CD14-positive monocyte (primary cell): ENCODE measurements around the gene DLGAP1. TPM values are rescaled to one million over a fixed set of nuclear protein-coding genes. Genes with fewer than 3 reads are reported as not detected.

Experiments
- DNase-seq, 3 donors: peaks; one replicate each; pipeline ENCODE4 v3.0.0-alpha.2; 2011 to 2022
- H2AFZ ChIP-seq: 2 replicates; pipeline ENCODE4 v1.6.0; 2012; ENCODE audit warnings: mild to moderate bottlenecking, low read depth, low read length, inconsistent platforms; ENCODE audit not compliant: insufficient read depth, poor library complexity, severe bottlenecking
- H3K27ac ChIP-seq, 2 donors: 1 replicate in 1 of 2; 2 replicates in 1 of 2; pipeline ENCODE4 v1.5.1; 2012 to 2013; ENCODE audit warnings: low read length in 2 of 2, control low read depth in 1 of 2, inconsistent platforms in 1 of 2, low read depth in 1 of 2, mild to moderate bottlenecking in 1 of 2
- H3K27me3 ChIP-seq, 2 donors: one replicate each; pipeline versions ENCODE4 v1.6.0 to v1.6.1; 2011 to 2013; ENCODE audit warnings: low read length in 2 of 2; ENCODE audit not compliant: control insufficient read depth in 2 of 2, insufficient read depth in 2 of 2
- H3K36me3 ChIP-seq, 2 donors: replicated peaks in 1 of 2; 1 replicate in 1 of 2; 2 replicates in 1 of 2; pipeline versions ENCODE4 v1.5.1 to v1.6.1; 2012 to 2013; ENCODE audit warnings: low read length in 2 of 2, control low read depth in 1 of 2, inconsistent platforms in 1 of 2, mild to moderate bottlenecking in 1 of 2; ENCODE audit not compliant: insufficient read depth in 2 of 2, control insufficient read depth in 1 of 2
- H3K4me1 ChIP-seq, 2 donors: 1 replicate in 1 of 2; 2 replicates in 1 of 2; pipeline versions ENCODE4 v1.5.1 to v1.6.1; 2012 to 2013; ENCODE audit warnings: low read length in 2 of 2, control low read depth in 1 of 2, inconsistent platforms in 1 of 2, mild to moderate bottlenecking in 1 of 2, moderate library complexity in 1 of 2; ENCODE audit not compliant: insufficient read depth in 2 of 2, control insufficient read depth in 1 of 2
- H3K4me2 ChIP-seq: replicated peaks from 2 replicates; pipeline ENCODE3; 2012; ENCODE audit warnings: low read length, moderate library complexity, mild to moderate bottlenecking; ENCODE audit not compliant: poor library complexity, severe bottlenecking; ENCODE audit errors: extremely low read depth
- H3K4me3 ChIP-seq, 3 experiments: fragments of 200-600 bp in 1 of 3; sonication (generic) in 1 of 3; replicated peaks in 1 of 3; 1 replicate in 2 of 3; 2 replicates in 1 of 3; pipeline ENCODE4 v1.5.1; 2011 to 2013; ENCODE audit warnings: low read length in 3 of 3, mild to moderate bottlenecking in 3 of 3, control low read depth in 2 of 3, low read depth in 2 of 3, inconsistent platforms in 1 of 3, moderate library complexity in 1 of 3
- H3K79me2 ChIP-seq: 2 replicates; pipeline ENCODE4 v1.6.0; 2012; ENCODE audit warnings: mild to moderate bottlenecking, control low read depth, inconsistent platforms, low read length, moderate library complexity; ENCODE audit not compliant: insufficient read depth
- H3K9ac ChIP-seq: 2 replicates; pipeline ENCODE4 v1.6.0; 2017; ENCODE audit warnings: low read length, mild to moderate bottlenecking; ENCODE audit not compliant: insufficient read depth, poor library complexity, severe bottlenecking
- H3K9me3 ChIP-seq, 2 donors: replicated peaks in 1 of 2; 1 replicate in 1 of 2; 2 replicates in 1 of 2; pipeline versions ENCODE4 v1.5.1 to v1.6.1; 2012 to 2013; ENCODE audit warnings: low read length in 2 of 2, control low read depth in 1 of 2; ENCODE audit not compliant: control insufficient read depth in 1 of 2, insufficient read depth in 1 of 2
- H4K20me1 ChIP-seq: 2 replicates; pipeline ENCODE4 v1.6.0; 2012; ENCODE audit warnings: mild to moderate bottlenecking, low read length, control low read depth, moderate library complexity; ENCODE audit not compliant: insufficient read depth
- H3K27ac Mint-ChIP-seq, 7 donors: one replicate each; pipeline ENCODE4 v1.8.0; 2020; ENCODE audit warnings: mild to moderate bottlenecking in 7 of 7, mixed read lengths in 7 of 7, moderate library complexity in 6 of 7, inconsistent platforms in 2 of 7
- H3K27me3 Mint-ChIP-seq, 3 donors: one replicate each; pipeline ENCODE4 v1.8.0; 2021 to 2022; ENCODE audit warnings: low read depth in 3 of 3, mild to moderate bottlenecking in 3 of 3, mixed read lengths in 3 of 3, moderate library complexity in 3 of 3, inconsistent platforms in 1 of 3
- H3K36me3 Mint-ChIP-seq, 2 donors: one replicate each; pipeline ENCODE4 v1.8.0; 2020; ENCODE audit warnings: mixed read lengths in 2 of 2, inconsistent platforms in 1 of 2, mild to moderate bottlenecking in 1 of 2
- H3K4me1 Mint-ChIP-seq: one replicate; pipeline ENCODE4 v1.8.0; 2020; ENCODE audit warnings: mild to moderate bottlenecking, mixed read lengths
- H3K4me3 Mint-ChIP-seq, 2 donors: one replicate each; pipeline ENCODE4 v1.8.0; 2020; ENCODE audit warnings: mild to moderate bottlenecking in 2 of 2, mixed read lengths in 2 of 2, moderate library complexity in 1 of 2
- H3K9me3 Mint-ChIP-seq, 7 donors: one replicate each; pipeline ENCODE4 v1.8.0; 2020 to 2022; ENCODE audit warnings: mixed read lengths in 7 of 7, mild to moderate bottlenecking in 6 of 7, moderate library complexity in 6 of 7, inconsistent platforms in 2 of 7
- CTCF ChIP-seq: fragments of 200-600 bp; IDR thresholded peaks from one replicate; pipeline ENCODE4 v1.8.0; 2022; ENCODE audit warnings: antibody characterized with exemption, mild to moderate bottlenecking
- WGBS: methylation state at CpG from one replicate; pipeline ENCODE4 v1.1.5; 2013; ENCODE audit warnings: missing lambda C conversion rate; ENCODE audit not compliant: insufficient coverage; 5-methylcytosine and 5-hydroxymethylcytosine counted together
- intact Hi-C, 2 donors: fragments of 100-400 bp; cut with micrococcal nuclease; formaldehyde crosslinking; loops; one replicate each; pipeline versions ENCODE4 v1.15.0 to v1.15.1; 2023
- polyA plus RNA-seq, 3 donors: library from polyadenylated mRNA; depleted of rRNA in 1 of 3; unstranded in 2 of 3; stranded (reverse) in 1 of 3; fragments of 300-500 nt in 2 of 3; fragments of >200 nt in 1 of 3; fragmentation: Illumina TruSeq in 2 of 3; gene quantifications; 1 replicate in 2 of 3; 2 replicates in 1 of 3; pipeline ENCODE4 v1.2.3, GENCODE V29; 2012 to 2021

DLGAP1 gene
- polyA plus RNA-seq, 3 donors, result 0.09 to 0.42 TPM; not detected in 1

DNA sequence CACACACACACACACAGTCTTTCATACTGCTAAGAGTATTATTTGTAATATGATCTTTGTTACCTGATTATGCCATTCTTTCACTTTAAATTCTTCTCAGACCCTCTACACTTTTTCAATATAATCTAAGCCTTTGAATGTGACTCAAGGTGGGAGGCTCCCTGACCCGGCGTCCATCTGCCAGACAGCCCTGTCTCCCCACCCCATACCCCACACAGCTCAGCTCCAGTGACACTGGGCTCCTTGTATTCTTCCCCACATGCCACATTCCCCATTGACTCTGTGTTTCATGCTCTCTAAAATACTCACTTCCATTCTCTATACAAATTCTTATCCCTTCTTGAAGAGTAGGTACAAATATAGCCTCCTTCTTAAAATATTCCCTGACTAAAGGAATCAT, 563.0 kb downstream of the DLGAP1 start:
- WGBS, result 100% methylated on average over 2 of the region's 2 CpGs
- no peak for TF ChIP-seq CTCF

DNA sequence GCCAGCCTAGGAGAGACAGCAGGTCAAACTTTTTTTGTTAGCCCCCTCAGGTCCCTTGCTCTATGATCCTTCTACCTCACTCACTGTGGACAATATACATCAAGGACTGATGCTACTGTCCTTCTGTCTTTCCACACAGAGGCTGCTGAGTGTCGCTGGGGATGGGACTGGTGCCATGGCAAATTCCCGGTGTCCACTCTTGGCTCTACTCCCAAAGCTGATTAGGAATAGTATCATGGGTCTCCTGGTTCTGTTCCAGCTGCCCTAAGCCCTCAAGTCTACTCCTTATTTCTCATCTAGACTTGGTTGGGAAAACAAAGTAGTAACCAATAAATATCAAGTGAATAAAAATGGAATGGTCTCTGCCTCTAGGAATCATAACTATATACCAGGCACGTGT, 563.9 kb downstream of the DLGAP1 start:
- Histone ChIP-seq H3K27me3 (no peaks in the 10 kb centered on the region), H4K20me1 (no peaks in the 10 kb centered on the region), H2AFZ (no peak overlapping the region), H3K4me3 (no peak overlapping the region), H3K9me3 (no peaks in the 10 kb centered on the region), H3K36me3 (no peaks in the 10 kb centered on the region), H3K79me2 (no peaks in the 10 kb centered on the region), H3K4me1 (no peaks in the 10 kb centered on the region), H3K27ac (no peak overlapping the region), H3K4me2 (no peak overlapping the region), H3K9ac (no peak overlapping the region)
- Mint-ChIP-seq H3K4me1 (peaks cover 7% of the 10 kb centered on the region), H3K27me3 (peaks cover 0 to 7% (median 1%) of the 10 kb centered on the region in 3 donors), H3K36me3 (peaks cover 5 to 11% of the 10 kb centered on the region in 2 donors), H3K4me3 (no peak overlapping the region), H3K27ac (no peak overlapping the region), H3K9me3 (peaks cover 0 to 1% (median 0%) of the 10 kb centered on the region in 7 donors)
- intact Hi-C loops, result no loop called here
- WGBS, result no CpG with 5 or more reads among the region's 3 CpGs
- DNase-seq, result no peak
- TF ChIP-seq CTCF, result no peak

More for the DNA sequence above, 563.0 kb downstream of the DLGAP1 start:
- H3K79me2 ChIP-seq, result no peaks in the 10 kb centered on the region
- no peak overlapping the region for H2AFZ ChIP-seq
- H3K4me2 ChIP-seq, result no peak overlapping the region
- Mint-ChIP-seq H3K4me1 (no peaks in the 10 kb centered on the region), H3K9me3 (peaks cover 0 to 1% (median 0%) of the 10 kb centered on the region in 7 donors), H3K27ac (no peak overlapping the region), H3K4me3 (no peak overlapping the region), H3K36me3 (peaks cover 3 to 5% of the 10 kb centered on the region in 2 donors), H3K27me3 (peaks cover 0 to 7% (median 0%) of the 10 kb centered on the region in 3 donors)
- intact Hi-C loops, result no loop called here
- H3K27ac ChIP-seq, result no peak overlapping the region
- no peak for DNase-seq
- H3K9ac ChIP-seq, result no peak overlapping the region
- no peaks in the 10 kb centered on the region for H3K4me1 ChIP-seq
- no peaks in the 10 kb centered on the region for H3K36me3 ChIP-seq
- H3K9me3 ChIP-seq, result no peaks in the 10 kb centered on the region
- H3K27me3 ChIP-seq, result no peaks in the 10 kb centered on the region
- no peaks in the 10 kb centered on the region for H4K20me1 ChIP-seq
- H3K4me3 ChIP-seq, result no peak overlapping the region
